H1 (cell line): Measurements from ENCODE around the gene MYL11. TPM values are rescaled to one million over a fixed set of nuclear protein-coding genes. Genes with fewer than 3 reads are reported as not detected.

ENCODE experiments used
- CTCF ChIA-PET: fragments of 300-600 bp; sonication (Branson Sonifier 250); formaldehyde crosslinking; loops from one replicate; lab custom pipeline; 2021; ENCODE audit not compliant: partially characterized antibody; lab: Charles Lee
- POLR2A ChIA-PET: fragments of 300-600 bp; sonication (Branson Sonifier 250); formaldehyde crosslinking; loops from one replicate; lab custom pipeline; 2021; ENCODE audit warnings: inconsistent platforms; ENCODE audit not compliant: partially characterized antibody; lab: Charles Lee
- DNase-seq, 2 experiments: peaks; one replicate each; pipeline versions ENCODE4 v3.0.0 to v3.0.0-alpha.2; 2010 to 2022; ENCODE audit warnings: low spot score in 2 of 2, low read depth in 1 of 2, mixed read lengths in 1 of 2
- FAIRE-seq: peaks from 2 replicates; lab custom pipeline; 2011; peaks lifted over from hg19 to GRCh38; lab: Jason Lieb, UNC
- H2AFZ ChIP-seq: 2 replicates; pipeline ENCODE4 v1.8.1; 2012; ENCODE audit warnings: low read length, inconsistent platforms
- H2AK5ac ChIP-seq: 2 replicates; pipeline ENCODE4 v1.6.1; 2013; ENCODE audit warnings: low read depth, low read length
- H2BK120ac ChIP-seq: replicated peaks from 2 replicates; pipeline ENCODE3; 2013; ENCODE audit warnings: low read depth, low read length, inconsistent platforms
- H2BK12ac ChIP-seq: 2 replicates; pipeline ENCODE4 v1.6.1; 2013; ENCODE audit warnings: low read depth, low read length
- H2BK15ac ChIP-seq: 2 replicates; pipeline ENCODE4 v1.6.1; 2013; ENCODE audit warnings: low read length
- H2BK20ac ChIP-seq: 2 replicates; pipeline ENCODE4 v1.6.1; 2013; ENCODE audit warnings: low read length
- H2BK5ac ChIP-seq: 2 replicates; pipeline ENCODE4 v1.6.1; 2013; ENCODE audit warnings: low read depth, low read length
- H3K14ac ChIP-seq: 2 replicates; pipeline ENCODE4 v1.6.1; 2013; ENCODE audit warnings: inconsistent platforms; ENCODE audit not compliant: insufficient read length
- H3K18ac ChIP-seq: 2 replicates; pipeline ENCODE4 v1.6.1; 2013; ENCODE audit warnings: low read length; ENCODE audit errors: extremely low read depth
- H3K23ac ChIP-seq: 2 replicates; pipeline ENCODE4 v1.6.1; 2013; ENCODE audit warnings: inconsistent platforms; ENCODE audit not compliant: insufficient read length
- H3K23me2 ChIP-seq: 2 replicates; pipeline ENCODE4 v1.6.1; 2013; ENCODE audit warnings: low read depth, low read length
- H3K27ac ChIP-seq: 2 replicates; pipeline ENCODE4 v1.6.1; 2011; ENCODE audit warnings: low read depth, low read length, inconsistent platforms
- H3K27me3 ChIP-seq, 4 experiments: replicated peaks in 1 of 4; 1 replicate in 1 of 4; 2 replicates in 3 of 4; pipeline versions ENCODE4 v1.6.1 to v1.8.1; 2011 to 2013; ENCODE audit warnings: low read length in 3 of 4, mild to moderate bottlenecking in 3 of 4, inconsistent platforms in 2 of 4, mixed read lengths in 2 of 4, moderate library complexity in 1 of 4; ENCODE audit not compliant: control insufficient read depth in 3 of 4, insufficient read depth in 3 of 4; ENCODE audit errors: extremely low read depth in 1 of 4
- H3K36me3 ChIP-seq, 4 experiments: 2 replicates each; pipeline versions ENCODE4 v1.6.1 to v1.8.1; 2011 to 2013; ENCODE audit warnings: mild to moderate bottlenecking in 4 of 4, low read length in 3 of 4, moderate library complexity in 2 of 4, control low read depth in 1 of 4, inconsistent platforms in 1 of 4; ENCODE audit not compliant: insufficient read depth in 4 of 4, control insufficient read depth in 2 of 4
- H3K4ac ChIP-seq: replicated peaks from 2 replicates; pipeline ENCODE3; 2013; ENCODE audit warnings: low read length, low read depth, mixed read lengths, inconsistent platforms; ENCODE audit not compliant: insufficient read length
- H3K4me1 ChIP-seq, 4 experiments: replicated peaks in 1 of 4; 1 replicate in 1 of 4; 2 replicates in 3 of 4; pipeline versions ENCODE4 v1.6.1 to v1.8.1; 2011 to 2013; ENCODE audit warnings: low read length in 3 of 4, inconsistent platforms in 2 of 4, mixed read lengths in 1 of 4; ENCODE audit not compliant: insufficient read depth in 4 of 4, control insufficient read depth in 3 of 4
- H3K4me2 ChIP-seq, 2 experiments: 2 replicates each; pipeline versions ENCODE4 v1.6.1 to v1.8.1; 2011 to 2013; ENCODE audit warnings: low read depth in 2 of 2, low read length in 2 of 2, control low read depth in 1 of 2, inconsistent platforms in 1 of 2, mild to moderate bottlenecking in 1 of 2; ENCODE audit not compliant: insufficient read depth in 1 of 2
- H3K4me3 ChIP-seq, 4 experiments: fragments of 200-600, 300-600 bp in 1 of 4; sonication (generic), shearing (Covaris generic), sonication (Bioruptor Twin) in 1 of 4; 2 replicates each; pipeline versions ENCODE4 v1.5.1 to v1.8.1; 2011 to 2016; ENCODE audit warnings: low read length in 4 of 4, low read depth in 3 of 4, control low read depth in 2 of 4, inconsistent platforms in 2 of 4, mild to moderate bottlenecking in 2 of 4, mixed read lengths in 1 of 4, moderate library complexity in 1 of 4; ENCODE audit not compliant: insufficient read depth in 2 of 4; ENCODE audit errors: extremely low read depth in 1 of 4
- H3K56ac ChIP-seq: replicated peaks from 2 replicates; pipeline ENCODE3; 2013; ENCODE audit warnings: low read depth, mild to moderate bottlenecking, mixed read lengths, low read length, inconsistent platforms; ENCODE audit not compliant: insufficient read length
- H3K79me1 ChIP-seq: 2 replicates; pipeline ENCODE4 v1.6.1; 2013; ENCODE audit warnings: low read depth, low read length, control low read depth
- H3K79me2 ChIP-seq, 2 experiments: 2 replicates each; pipeline versions ENCODE4 v1.6.1 to v1.8.1; 2012 to 2013; ENCODE audit warnings: low read length in 2 of 2, mild to moderate bottlenecking in 2 of 2, inconsistent platforms in 1 of 2; ENCODE audit not compliant: insufficient read depth in 2 of 2, control insufficient read depth in 1 of 2
- H3K9ac ChIP-seq, 4 experiments: replicated peaks in 1 of 4; 1 replicate in 1 of 4; 2 replicates in 3 of 4; pipeline versions ENCODE4 v1.6.1 to v1.8.1; 2011 to 2013; ENCODE audit warnings: low read depth in 3 of 4, low read length in 3 of 4, control low read depth in 2 of 4, mild to moderate bottlenecking in 2 of 4, moderate library complexity in 2 of 4, inconsistent platforms in 1 of 4; ENCODE audit errors: extremely low read depth in 1 of 4
- H3K9me3 ChIP-seq, 2 experiments: 2 replicates each; pipeline versions ENCODE4 v1.6.1 to v1.8.1; 2012 to 2013; ENCODE audit warnings: mild to moderate bottlenecking in 2 of 2, moderate library complexity in 2 of 2, control low read depth in 1 of 2, inconsistent platforms in 1 of 2, low read depth in 1 of 2, low read length in 1 of 2, mixed read lengths in 1 of 2; ENCODE audit not compliant: insufficient read depth in 2 of 2
- H4K20me1 ChIP-seq, 2 experiments: replicated peaks in 1 of 2; 2 replicates each; pipeline versions ENCODE3 to v1.8.1; 2011 to 2013; ENCODE audit warnings: inconsistent platforms in 2 of 2, low read length in 2 of 2, mild to moderate bottlenecking in 1 of 2; ENCODE audit not compliant: insufficient read depth in 2 of 2, control insufficient read depth in 1 of 2
- H4K5ac ChIP-seq: 2 replicates; pipeline ENCODE4 v1.6.1; 2013; ENCODE audit warnings: low read length, low read depth, mixed read lengths, inconsistent platforms; ENCODE audit not compliant: insufficient read length
- H4K8ac ChIP-seq: 2 replicates; pipeline ENCODE4 v1.8.0; 2013; ENCODE audit warnings: mild to moderate bottlenecking, moderate library complexity, low read length, inconsistent platforms; ENCODE audit not compliant: insufficient read depth; ENCODE audit errors: extremely low read depth
- H4K91ac ChIP-seq: replicated peaks from 2 replicates; pipeline ENCODE3; 2013; ENCODE audit warnings: low read length, mixed read lengths, inconsistent platforms; ENCODE audit not compliant: insufficient read length
- CREB1 ChIP-seq: IDR thresholded peaks from 2 replicates; pipeline ENCODE4 v1.6.1; 2012; ENCODE audit warnings: inconsistent platforms
- HDAC6 ChIP-seq: IDR thresholded peaks from one replicate; pipeline ENCODE4 v1.7.1; 2012; ENCODE audit warnings: low read depth, mild to moderate bottlenecking, inconsistent platforms, low read length, moderate library complexity
- NRF1 ChIP-seq: IDR thresholded peaks from 2 replicates; pipeline ENCODE4 v1.6.1; 2011; ENCODE audit warnings: mild to moderate bottlenecking, low read depth, low read length, improper control_type of control experiment
- RFX5 ChIP-seq: IDR thresholded peaks from 2 replicates; pipeline ENCODE4 v1.6.1; 2011; ENCODE audit warnings: low read depth, low read length, improper control_type of control experiment, borderline replicate concordance
- SIN3A ChIP-seq, 2 experiments: IDR thresholded peaks in 1 of 2; conservative IDR thresholded peaks in 1 of 2; 2 replicates each; pipeline ENCODE4 v1.6.1; 2011 to 2012; ENCODE audit warnings: low read length in 2 of 2, improper control_type of control experiment in 1 of 2, low read depth in 1 of 2, mild to moderate bottlenecking in 1 of 2
- WGBS, 2 experiments: shearing (Covaris generic) in 1 of 2; methylation state at CpG; one replicate each; pipeline versions ENCODE4 v1.1.6 to v1.1.7; 2013 to 2015; ENCODE audit warnings: low lambda C conversion rate in 2 of 2, mixed read lengths in 2 of 2, inconsistent platforms in 1 of 2, low coverage in 1 of 2, missing lambda C conversion rate in 1 of 2; ENCODE audit not compliant: insufficient replicate concordance in 2 of 2, insufficient coverage in 1 of 2, insufficient read length in 1 of 2; ENCODE audit errors: extremely low coverage in 1 of 2, missing lambda C conversion rate in 1 of 2; 5-methylcytosine and 5-hydroxymethylcytosine counted together
- polyA plus RNA-seq, 7 experiments: library from polyadenylated mRNA; depleted of rRNA in 3 of 7; stranded (reverse) in 5 of 7; unstranded in 2 of 7; fragments of >200 nt in 5 of 7; fragments of 200-250 nt in 2 of 7; gene quantifications; 1 replicate in 5 of 7; 2 replicates in 1 of 7; 4 replicates in 1 of 7; pipeline versions ENCODE4 v1.2.1 to v1.2.3, GENCODE V29; 2011 to 2013; ENCODE audit warnings: missing spikeins in 2 of 7, mixed read lengths in 2 of 7
- total RNA-seq: library from RNA; stranded (reverse); fragmentation: NEBNext Ultra II Directional; extraction: Animal tissue kit (Norgen Biotek cat#: 25700); gene quantifications from 2 replicates; pipeline ENCODE4 v1.2.1, GENCODE V29; 2021

The MYL11 gene
- total and polyA plus RNA-seq, 2 of the 8 experiments (the other 6 are each of a cell fraction or from before 2014, with no cell fraction given): 1.2 to 1.4 TPM

GRCh38 chr16:30351001-30351441, 23.6 kb upstream of the MYL11 start:
- H3K27ac ChIP-seq: no peak overlapping the region
- H3K23ac ChIP-seq: no peak overlapping the region
- no peak overlapping the region for H3K18ac ChIP-seq
- no peak overlapping the region for H3K56ac ChIP-seq
- H3K9ac ChIP-seq: no peak overlapping the region
- H2BK20ac ChIP-seq: no peak overlapping the region
- no peak overlapping the region for H4K8ac ChIP-seq
- DNase-seq (no peak), FAIRE-seq (no peak)
- no peak overlapping the region for H2BK12ac ChIP-seq
- WGBS, 2 experiments: 94% methylated on average over 15 of the region's 15 CpGs; no CpG with 5 or more reads in 1 of the 2 experiments
- no peaks in the 10 kb centered on the region for H3K9me3 ChIP-seq
- no peak overlapping the region for H3K4me3 ChIP-seq
- H3K79me2 ChIP-seq: peaks cover 0 to 14% of the 10 kb centered on the region in 2 experiments; a peak in 2 of 4 replicates
- H2AFZ ChIP-seq: no peak overlapping the region
- no peak overlapping the region for H3K14ac ChIP-seq
- no peak overlapping the region for H2BK120ac ChIP-seq
- TF ChIP-seq RFX5 (no peak), SIN3A (conservative IDR thresholded peaks at IDR 0.05 in 1 of 2, IDR thresholded peaks at IDR 0.05 in 1 of 2; ENCODE audit: low read depth in 1 of 2, low read length in 2 of 2) (no peak), CREB1 (no peak), NRF1 (no peak), HDAC6 (no peak)
- TF ChIP-seq, all 59 proteins: peak for 0
- Histone ChIP-seq H3K27me3 (no peaks in the 10 kb centered on the region), H2BK15ac (no peak overlapping the region), H3K4me2 (no peak overlapping the region), H4K5ac (no peak overlapping the region), H3K4ac (no peak overlapping the region), H3K23me2 (peaks cover 10% of the 10 kb centered on the region), H3K36me3 (peaks cover 11 to 37% (median 30%) of the 10 kb centered on the region in 4 experiments), H4K91ac (no peak overlapping the region), H2AK5ac (no peak overlapping the region), H3K79me1 (no peaks in the 10 kb centered on the region; the same call in 1 of the 2 replicates), H2BK5ac (no peak overlapping the region), H4K20me1 (peaks cover 0 to 3% of the 10 kb centered on the region in 2 experiments), H3K4me1 (peaks cover 0 to 9% (median 4%) of the 10 kb centered on the region in 4 experiments; a peak in 5 of 7 replicates)
- ChIA-PET POLR2A (interaction anchor here (1.1 to 1.2 kb wide), 2 partner anchors 20 to 32 kb away, joined by 3 to 4 read pairs; partner anchors contain the start of gene SEPTIN1), CTCF (interaction anchor here (0.9 to 1.0 kb wide), 2 partner anchors 9 to 59 kb away, joined by 3 read pairs; no protein-coding TSS in a partner anchor)
